Smooth muscle cell (in vitro differentiated cells): Measurements from ENCODE around the gene CDC73. TPM values are rescaled to one million over a fixed set of nuclear protein-coding genes. Genes with fewer than 3 reads are reported as not detected.

ENCODE experiments used
- DNase-seq: peaks from one replicate; lab custom pipeline; 2025; ENCODE audit not compliant: unreplicated experiment; lab: John Stamatoyannopoulos, UW
- H2AFZ ChIP-seq: fragments of 200-600 bp; sonication (generic); 2 replicates; pipeline ENCODE4 v1.6.0; 2016; ENCODE audit warnings: antibody characterized with exemption, low read depth, mild to moderate bottlenecking
- H3F3A ChIP-seq: fragments of 200-600 bp; sonication (generic); 2 replicates; pipeline ENCODE4 v1.6.0; 2017; ENCODE audit warnings: antibody characterized with exemption, low read depth
- H3K27ac ChIP-seq: fragments of 200-600 bp; sonication (generic); 2 replicates; pipeline ENCODE4 v1.5.1; 2016; ENCODE audit warnings: low read depth, mild to moderate bottlenecking
- H3K27me3 ChIP-seq: fragments of 200-600 bp; sonication (generic); 2 replicates; pipeline ENCODE4 v1.6.1; 2016; ENCODE audit warnings: low read depth, mild to moderate bottlenecking
- H3K36me3 ChIP-seq: fragments of 200-600 bp; sonication (generic); 2 replicates; pipeline ENCODE4 v1.5.1; 2016; ENCODE audit warnings: low read depth
- H3K4me1 ChIP-seq: fragments of 200-600 bp; sonication (generic); 2 replicates; pipeline ENCODE4 v1.5.1; 2016; ENCODE audit warnings: low read depth
- H3K4me2 ChIP-seq: fragments of 200-600 bp; sonication (generic); 2 replicates; pipeline ENCODE4 v1.6.0; 2016; ENCODE audit warnings: mild to moderate bottlenecking
- H3K4me3 ChIP-seq: fragments of 200-600 bp; sonication (generic); 2 replicates; pipeline ENCODE4 v1.5.1; 2016; ENCODE audit warnings: mild to moderate bottlenecking
- H3K79me2 ChIP-seq: fragments of 200-600 bp; sonication (generic); 2 replicates; pipeline ENCODE4 v1.6.0; 2016; ENCODE audit warnings: low read depth, mild to moderate bottlenecking
- H3K9ac ChIP-seq: fragments of 200-600 bp; sonication (generic); 2 replicates; pipeline ENCODE4 v1.6.0; 2016; ENCODE audit warnings: low read depth
- H3K9me3 ChIP-seq: fragments of 200-600 bp; sonication (generic); replicated peaks from 2 replicates; pipeline ENCODE4 v1.5.1; 2016; ENCODE audit warnings: low read depth
- H4K20me1 ChIP-seq: fragments of 200-600 bp; sonication (generic); 2 replicates; pipeline ENCODE4 v1.6.0; 2016; ENCODE audit warnings: low read depth
- CTCF ChIP-seq: fragments of 200-600 bp; sonication (generic); IDR thresholded peaks from 2 replicates; pipeline ENCODE4 v1.5.1; 2017; ENCODE audit warnings: borderline replicate concordance, mild to moderate bottlenecking, antibody characterized with exemption; ENCODE audit not compliant: insufficient read depth, poor library complexity, severe bottlenecking
- WGBS: methylation state at CpG from one replicate; pipeline ENCODE4 v1.1.7; 2016; ENCODE audit warnings: low lambda C conversion rate; 5-methylcytosine and 5-hydroxymethylcytosine counted together
- polyA plus RNA-seq: library from polyadenylated mRNA; unstranded; fragments of >200 nt; fragmentation: Nextera tagmentation; extraction: Ambion mirVana; gene quantifications from 2 replicates; pipeline ENCODE4 v1.2.1, GENCODE V29; 2016
- total RNA-seq: library from RNA; depleted of rRNA; stranded (reverse); fragments of >200 nt; gene quantifications from 2 replicates; pipeline ENCODE4 v1.2.3, GENCODE V29; 2014

Gene CDC73
- total and polyA plus RNA-seq, 2 experiments from 2014 or later: 28.5 to 32.0 TPM

DNA sequence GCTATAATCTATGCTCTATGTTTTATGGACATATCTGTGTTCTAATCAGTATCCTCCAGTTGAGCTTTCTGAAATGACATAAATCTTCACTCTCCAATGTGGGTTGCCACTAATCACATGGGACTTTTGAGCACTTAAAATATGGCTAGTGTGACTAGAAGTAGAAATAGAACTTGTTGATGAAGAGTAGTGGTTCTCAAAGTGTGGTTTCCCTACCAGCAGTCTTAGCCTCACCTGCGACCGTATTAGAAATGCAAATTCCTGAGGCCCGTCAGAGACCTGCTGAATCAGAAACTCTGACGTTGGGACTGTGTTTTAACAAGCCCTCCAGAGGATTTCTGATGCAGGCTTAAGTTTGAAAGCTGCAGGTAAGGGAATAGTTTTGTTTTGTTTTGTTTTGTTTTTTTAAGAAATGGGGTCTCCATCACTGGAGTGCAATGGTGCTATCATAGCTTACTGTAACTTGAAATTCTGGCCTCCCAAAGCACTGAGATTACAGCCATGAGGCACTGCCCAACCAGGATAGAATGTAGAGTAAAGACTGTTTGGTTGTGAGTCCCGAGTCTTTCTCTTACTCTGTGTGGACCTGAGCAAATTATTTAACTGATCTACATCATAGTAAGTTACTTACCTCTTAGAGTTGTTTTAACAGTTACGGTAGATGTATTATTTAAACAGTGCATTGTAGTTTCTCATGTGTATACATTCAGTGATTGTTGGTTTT, 38.3 kb upstream of the CDC73 start:
- Histone ChIP-seq H2AFZ (no peak overlapping the region), H3K9ac (no peak overlapping the region), H3K4me2 (no peak overlapping the region), H3K9me3 (no peaks in the 10 kb centered on the region), H3K27me3 (no peaks in the 10 kb centered on the region), H3K79me2 (no peaks in the 10 kb centered on the region), H3K4me1 (no peaks in the 10 kb centered on the region), H3K36me3 (peaks cover 44% of the 10 kb centered on the region), H3K27ac (no peak overlapping the region), H3K4me3 (no peak overlapping the region), H4K20me1 (no peaks in the 10 kb centered on the region), H3F3A (no peaks in the 10 kb centered on the region)
- DNase-seq: no peak
- WGBS: 94% methylated on average over 6 of the region's 6 CpGs
- TF ChIP-seq CTCF: no peak

- Histone ChIP-seq H3K9me3 (no peaks in the 10 kb centered on the region), H3K36me3 (peaks cover 36% of the 10 kb centered on the region), H3F3A (no peaks in the 10 kb centered on the region), H3K4me3 (no peak overlapping the region), H3K4me1 (no peaks in the 10 kb centered on the region), H2AFZ (no peak overlapping the region), H3K27me3 (no peaks in the 10 kb centered on the region), H3K27ac (no peak overlapping the region), H4K20me1 (no peaks in the 10 kb centered on the region), H3K4me2 (no peak overlapping the region), H3K9ac (no peak overlapping the region), H3K79me2 (no peaks in the 10 kb centered on the region)
- no peak for TF ChIP-seq CTCF
- WGBS: 97% methylated on average over 1 of the region's 1 CpG
- no peak for DNase-seq
Measured at GRCh38 chr1:193085263-193085662, 36.6 kb upstream of the CDC73 start.

DNA sequence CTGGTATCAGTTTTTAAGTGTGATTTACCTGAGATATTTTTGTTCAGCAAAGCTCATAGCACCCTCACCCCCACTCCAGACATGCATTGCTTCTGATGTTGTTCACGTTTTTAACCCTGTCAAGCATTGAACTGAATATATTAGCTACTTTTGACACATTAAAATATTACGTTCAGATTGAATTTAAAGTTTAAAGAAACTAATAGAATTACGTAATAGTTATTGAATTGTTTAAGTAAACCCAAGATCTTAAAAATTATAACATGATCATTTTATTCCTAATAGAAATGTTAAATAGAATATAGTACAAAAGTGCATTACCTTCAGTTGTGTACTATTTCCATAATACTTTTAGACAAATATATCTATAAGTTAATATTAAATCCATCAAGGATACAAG, 35.5 kb upstream of the CDC73 start:
- Histone ChIP-seq H4K20me1 (no peaks in the 10 kb centered on the region), H3K36me3 (peaks cover 32% of the 10 kb centered on the region), H3K27me3 (no peaks in the 10 kb centered on the region), H3K4me1 (no peaks in the 10 kb centered on the region), H3K4me2 (no peak overlapping the region), H3K9ac (no peak overlapping the region), H3K27ac (no peak overlapping the region), H2AFZ (no peak overlapping the region), H3K79me2 (no peaks in the 10 kb centered on the region), H3F3A (no peaks in the 10 kb centered on the region), H3K4me3 (no peak overlapping the region), H3K9me3 (no peaks in the 10 kb centered on the region)
- DNase-seq: no peak
- 95% methylated on average over 3 of the region's 3 CpGs for WGBS
- no peak for TF ChIP-seq CTCF

DNA sequence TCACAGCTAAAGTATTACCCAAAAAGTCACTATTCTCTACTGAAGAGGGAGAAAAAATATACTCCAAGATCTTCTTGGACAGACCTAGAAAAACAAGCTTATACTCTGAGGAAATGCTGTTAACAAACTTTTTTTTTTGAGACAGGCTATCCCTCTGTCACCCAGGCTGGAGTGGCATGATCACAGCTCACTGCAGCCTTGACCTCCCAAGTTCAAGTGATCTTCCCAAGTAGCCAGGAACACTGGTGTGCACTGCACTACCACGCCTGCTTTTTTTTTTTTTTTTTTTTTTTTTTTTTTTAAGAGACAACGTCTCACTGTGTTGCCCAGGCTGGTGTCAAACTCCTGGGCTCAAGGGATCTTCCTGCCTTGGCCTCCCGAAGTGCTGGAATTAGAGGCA, 33.9 kb upstream of the CDC73 start:
- DNase-seq: no peak
- no peak overlapping the region for H3K4me2 ChIP-seq
- no peak overlapping the region for H3K9ac ChIP-seq
- no peak overlapping the region for H2AFZ ChIP-seq
- H3K36me3 ChIP-seq: peaks cover 25% of the 10 kb centered on the region
- 71% methylated on average over 3 of the region's 3 CpGs for WGBS
- H3K9me3 ChIP-seq: no peaks in the 10 kb centered on the region
- H3K27me3 ChIP-seq: no peaks in the 10 kb centered on the region
- H4K20me1 ChIP-seq: no peaks in the 10 kb centered on the region
- H3K27ac ChIP-seq: peak overlapping the region; percentile 1
- H3K4me1 ChIP-seq: no peaks in the 10 kb centered on the region
- no peak overlapping the region for H3K4me3 ChIP-seq
- no peak for TF ChIP-seq CTCF
- H3F3A ChIP-seq: no peaks in the 10 kb centered on the region
- H3K79me2 ChIP-seq: no peaks in the 10 kb centered on the region
